ENCODE results near the gene MTCL1. TPM values are rescaled to one million over a fixed set of nuclear protein-coding genes. Genes with fewer than 3 reads are reported as not detected.

Gene MTCL1
- total and polyA plus RNA-seq, 2 of the 8 experiments (the other 6 are each of a cell fraction or from before 2014, with no cell fraction given), result 16.6 to 60.8 TPM

GRCh38 chr18:8856769-8857393, 151.5 kb downstream of the MTCL1 start (continued):
- TF ChIP-seq CBX5 (IDR thresholded peaks at IDR 0.05; ENCODE audit: low read depth, low read length) (no peak), SP1 (IDR thresholded peaks at IDR 0.05; ENCODE audit: low read depth, low read length) (no peak), CTCF (IDR thresholded peaks at IDR 0.05; ENCODE audit: control extremely low read depth in 1 of 3, insufficient read depth in 1 of 3, low read depth in 1 of 3, low read length in 3 of 3) (no peak), RNF2 (IDR thresholded peaks at IDR 0.05; ENCODE audit: borderline replicate concordance, low read depth, low read length, missing control alignments, poor library complexity, severe bottlenecking) (no peak)
